HG03521 (cell line): ENCODE measurements around the gene MSH3.
"Not testable (repeated sequence)": the region's sequence is repeated elsewhere in the genome, so short reads cannot be mapped to it uniquely, and the experiment has no call there.

ENCODE experiments used
- ATAC-seq: cut with Tn5 transposase; IDR thresholded peaks from one replicate; pipeline ENCODE4 v1.9.1; 2021; ENCODE audit warnings: mild to moderate bottlenecking, moderate library complexity; ENCODE audit not compliant: unreplicated experiment

The MSH3 gene

GRCh38 chr5:80884929-80885328 is 230.5 kb downstream of the MSH3 start:
- no peak for ATAC-seq

DNA sequence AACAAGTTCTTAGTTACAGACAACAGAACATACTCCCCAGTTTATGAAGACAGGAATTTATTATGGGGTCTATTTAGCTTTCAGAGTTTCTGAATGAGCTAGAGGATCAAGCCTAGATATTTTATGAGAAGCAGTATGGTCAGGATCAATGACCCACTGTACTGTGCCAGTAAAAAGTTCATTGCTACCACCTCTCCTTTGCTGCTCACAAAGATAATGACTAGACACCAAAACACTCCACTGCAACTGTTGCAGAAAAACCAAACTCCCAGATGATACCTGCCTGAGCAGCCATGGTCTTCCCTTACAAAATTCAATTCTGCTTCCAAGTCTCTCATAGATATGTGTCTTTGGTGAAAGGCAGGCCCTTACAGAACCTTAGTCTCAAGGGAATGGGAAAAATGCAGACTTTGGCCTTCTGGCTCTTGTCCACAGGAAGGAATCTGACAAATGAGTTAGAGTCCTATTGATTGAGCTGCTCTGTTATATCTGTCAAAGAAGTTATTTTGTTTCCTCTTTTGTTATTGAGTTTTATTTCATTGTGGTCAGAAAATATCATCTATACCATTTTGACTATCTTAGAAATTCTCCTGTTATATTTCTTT is 231.0 kb downstream of the MSH3 start:
- no peak for ATAC-seq

- ATAC-seq = no peak
Measured at GRCh38 chr5:80894083-80894482, 239.6 kb downstream of the MSH3 start.

- no peak for ATAC-seq
Measured at GRCh38 chr5:80895523-80895922, 241.1 kb downstream of the MSH3 start.

DNA sequence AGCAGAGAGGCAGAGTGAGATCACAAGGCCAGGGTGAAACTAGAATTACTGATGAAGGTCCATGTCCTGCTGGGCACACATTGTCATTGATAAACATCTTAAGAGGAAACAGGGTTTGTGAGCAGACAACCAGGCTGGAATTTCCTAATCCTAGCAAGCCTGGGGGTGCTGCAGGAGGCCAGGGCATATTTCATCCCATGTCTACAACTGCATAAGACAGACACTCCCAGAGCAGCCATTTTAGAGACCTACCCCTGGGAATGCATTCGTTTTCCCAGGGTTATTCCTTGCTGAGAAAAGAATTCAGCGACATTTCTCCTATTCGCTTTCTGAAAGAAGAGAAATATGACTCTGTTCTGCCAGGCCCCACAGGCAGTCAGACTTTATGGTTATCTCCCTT is 248.2 kb downstream of the MSH3 start:
- not testable (repeated sequence) for ATAC-seq

DNA sequence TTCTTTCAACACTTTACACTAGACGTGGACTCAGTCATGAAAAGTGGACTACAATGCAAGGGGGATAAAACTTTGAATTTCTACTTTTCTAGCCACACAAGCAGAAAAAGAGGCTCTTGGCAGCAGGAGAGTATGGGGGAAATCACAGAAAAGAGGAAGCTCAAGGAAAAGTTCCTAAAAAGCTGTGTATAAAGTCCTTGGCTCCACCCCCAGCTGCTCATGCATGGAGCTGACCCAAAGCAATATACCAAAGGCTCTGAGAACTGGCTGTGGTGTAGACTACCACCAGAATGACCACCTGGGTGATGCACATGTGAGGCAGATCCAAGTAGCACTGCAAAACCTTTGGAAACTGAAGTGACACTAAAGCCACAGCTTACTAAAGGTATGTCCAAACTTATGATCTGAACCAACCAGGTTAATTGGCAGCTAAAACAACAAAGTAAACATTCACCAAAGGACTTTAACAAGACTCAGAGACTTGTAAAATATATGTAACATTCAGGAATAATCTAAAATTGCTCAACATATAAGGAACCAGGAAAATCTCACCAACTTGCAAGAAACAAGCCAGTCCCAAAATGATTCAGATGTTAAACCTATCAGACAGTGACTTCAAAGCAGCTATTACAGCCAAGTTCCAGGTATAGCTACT is 250.2 kb downstream of the MSH3 start:
- no peak for ATAC-seq

DNA sequence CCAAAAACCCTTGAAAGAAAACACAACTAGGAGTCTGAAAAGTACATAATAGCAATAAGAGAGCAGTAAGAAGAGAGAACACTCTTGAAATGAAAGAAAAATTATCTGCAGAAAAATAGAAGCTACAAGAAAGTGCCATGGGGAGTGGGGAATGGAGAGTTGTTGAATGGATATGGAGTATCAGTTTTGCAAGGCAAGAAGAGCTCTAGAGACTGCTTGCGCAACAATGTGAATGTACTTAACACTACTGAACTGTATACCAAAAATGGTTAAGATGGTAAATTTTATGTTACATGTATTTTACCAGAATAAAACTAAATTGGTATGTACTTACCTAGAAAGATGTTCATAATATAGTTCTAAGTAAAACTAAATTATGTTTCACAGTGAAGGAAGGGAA is 251.0 kb downstream of the MSH3 start:
- ATAC-seq = no peak

DNA sequence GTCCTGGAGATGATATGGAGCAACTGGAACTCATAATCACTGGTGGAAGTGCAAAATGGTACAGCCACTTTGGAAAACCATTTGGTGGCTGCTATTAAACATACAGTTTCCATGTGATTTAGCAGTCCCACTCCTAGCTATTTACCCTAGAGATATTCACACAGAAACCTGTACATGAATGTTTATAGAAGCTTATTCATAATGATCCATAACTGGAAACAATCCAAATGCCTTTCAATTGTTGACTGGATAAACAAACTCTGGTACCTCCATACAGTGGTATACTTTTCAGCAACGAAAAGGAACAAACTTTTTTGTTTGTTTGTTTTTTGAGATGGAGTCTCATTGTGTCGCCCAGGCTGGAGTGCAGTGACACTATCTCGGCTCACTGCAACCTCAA is 258.0 kb downstream of the MSH3 start:
- no peak for ATAC-seq

GRCh38 chr5:80915716-80916115 is 261.3 kb downstream of the MSH3 start:
- ATAC-seq = no peak

GRCh38 chr5:80916676-80917075 is 262.2 kb downstream of the MSH3 start:
- ATAC-seq = no peak

- ATAC-seq = no peak
Measured at GRCh38 chr5:80917631-80918030, 263.2 kb downstream of the MSH3 start.

DNA sequence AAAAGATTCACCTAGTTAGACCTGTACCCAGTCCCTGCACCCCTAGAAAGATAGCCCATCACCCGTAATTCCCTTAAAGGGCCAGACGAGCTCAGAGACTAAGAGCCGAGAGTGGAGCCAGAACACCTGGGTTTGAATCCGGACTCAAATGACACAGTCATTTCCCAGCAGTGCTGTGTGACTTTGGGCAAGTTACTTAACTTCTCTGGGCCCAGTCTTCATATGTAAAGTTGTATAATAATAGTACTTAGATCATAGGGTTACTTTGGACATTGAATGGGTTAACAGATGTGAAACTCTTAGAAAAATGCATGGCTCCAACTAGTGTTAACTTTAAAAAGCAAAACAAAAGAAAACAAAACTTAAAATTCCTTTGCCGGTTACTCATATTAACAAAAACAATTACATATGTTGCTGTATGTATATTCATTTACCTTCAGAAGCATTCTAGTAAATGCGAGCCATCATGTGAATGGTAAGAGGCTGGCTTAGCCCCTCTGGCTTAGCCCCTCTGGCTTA is 265.3 kb downstream of the MSH3 start:
- no peak for ATAC-seq

DNA sequence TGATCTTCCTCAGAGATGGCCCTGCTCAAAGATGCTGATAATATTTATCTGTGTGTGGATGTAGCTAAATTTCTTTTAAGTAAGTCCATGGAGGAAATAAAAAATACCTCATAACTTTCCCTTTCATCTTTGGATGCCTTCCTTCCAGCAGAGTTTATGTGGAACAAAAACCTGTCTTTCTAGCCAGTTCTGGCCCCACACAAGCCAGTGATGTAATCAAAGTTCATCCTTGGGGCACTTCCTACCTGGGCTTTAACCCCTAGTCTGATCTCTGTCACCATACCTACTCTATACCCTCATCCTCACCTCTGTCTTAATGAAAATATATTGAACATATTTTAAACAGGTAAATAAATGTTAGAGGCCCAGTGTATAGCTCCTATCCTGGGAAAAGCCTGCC is 265.9 kb downstream of the MSH3 start:
- ATAC-seq = no peak

- ATAC-seq = no peak
Measured at GRCh38 chr5:80921026-80921425, 266.6 kb downstream of the MSH3 start.

GRCh38 chr5:80925931-80926330 is 271.5 kb downstream of the MSH3 start:
- no peak for ATAC-seq
